ENCODE results near the gene DCLK1.

DCLK1 gene

DNA sequence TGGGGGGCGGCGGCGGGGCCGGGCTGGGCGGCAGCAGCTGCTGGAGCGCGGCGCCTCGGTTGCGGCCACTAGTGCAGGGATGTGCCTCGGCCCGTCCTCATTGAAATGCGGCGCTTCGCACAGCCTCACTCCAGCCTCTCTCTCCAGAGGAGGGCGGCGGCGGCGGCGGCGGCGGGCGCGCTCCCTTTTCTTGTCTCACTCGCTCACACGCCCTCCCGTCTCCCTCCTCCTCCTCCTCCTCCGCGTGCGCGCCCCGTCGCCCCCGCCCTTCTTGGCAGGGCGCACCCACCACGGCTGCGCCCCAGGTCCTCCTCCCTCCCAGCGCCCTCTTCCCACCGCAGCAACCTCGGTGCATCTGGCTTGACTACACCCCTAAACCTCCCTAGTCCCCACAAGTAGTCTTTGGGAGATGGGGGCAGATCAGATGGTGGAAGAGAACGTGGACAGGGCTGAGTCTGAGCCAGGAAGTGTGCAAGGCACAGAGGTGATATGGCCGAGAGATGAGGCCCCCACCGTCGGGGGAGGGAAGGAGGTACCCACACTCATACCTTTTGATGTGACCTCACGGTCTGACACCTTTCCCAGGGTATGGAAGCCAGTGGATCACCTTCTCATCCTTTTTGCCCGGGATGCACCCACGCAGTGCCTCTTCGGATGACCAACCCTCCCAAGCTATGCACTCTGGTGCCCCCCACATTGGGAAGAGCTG lies at the start of gene DCLK1:
Gene DCLK1, minus strand, starts transcription at position 161 of the 709 bp plus-strand sequence.
- DNase-seq = peak; percentile 54

DNA sequence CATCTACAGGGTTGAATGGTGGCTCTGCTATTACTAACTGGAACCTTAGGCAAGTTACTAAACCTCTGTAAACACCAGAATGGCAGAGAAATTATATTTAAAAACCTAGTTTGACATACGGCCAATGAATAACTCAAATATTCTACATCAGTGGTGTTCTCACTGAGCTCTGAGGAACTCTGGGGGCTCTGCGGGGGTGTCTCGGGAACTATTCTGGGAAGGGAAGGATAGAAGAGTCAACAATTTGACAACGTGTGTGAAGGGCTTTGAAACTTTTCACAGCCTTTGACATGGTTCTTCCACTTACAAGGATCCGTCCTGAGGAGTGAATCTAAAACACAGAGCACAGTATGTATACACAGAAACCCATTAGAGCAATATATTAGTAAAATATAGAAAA lies 44.4 kb upstream of the DCLK1 start:
- no peak for DNase-seq

DNA sequence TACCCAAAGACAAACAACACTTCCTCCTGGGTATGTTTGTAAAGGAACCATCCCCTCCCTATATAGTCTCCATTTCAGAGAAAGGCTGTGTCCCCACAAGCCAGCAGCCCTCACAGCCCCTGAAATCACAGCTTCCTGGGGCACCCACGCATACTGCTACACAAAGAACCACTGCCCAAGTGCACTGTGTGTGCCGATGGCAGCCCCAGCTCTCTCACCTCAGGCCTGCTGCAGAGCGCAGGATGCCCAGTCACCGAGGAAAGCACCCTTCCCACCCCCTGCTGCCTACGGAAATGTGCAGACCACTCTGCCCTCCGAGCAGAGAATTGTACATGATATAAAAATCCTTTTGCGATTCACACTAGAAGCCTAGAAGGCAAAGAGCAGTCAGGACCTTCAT lies 43.7 kb upstream of the DCLK1 start:
- DNase-seq = no peak

GRCh38 chr13:36173571-36174322 lies 42.6 kb upstream of the DCLK1 start:
- no peak for DNase-seq

GRCh38 chr13:36166046-36166445 lies 34.9 kb upstream of the DCLK1 start:
- no peak for DNase-seq

GRCh38 chr13:36163809-36164308 lies 32.7 kb upstream of the DCLK1 start:
- DNase-seq = peak; percentile 86

DNA sequence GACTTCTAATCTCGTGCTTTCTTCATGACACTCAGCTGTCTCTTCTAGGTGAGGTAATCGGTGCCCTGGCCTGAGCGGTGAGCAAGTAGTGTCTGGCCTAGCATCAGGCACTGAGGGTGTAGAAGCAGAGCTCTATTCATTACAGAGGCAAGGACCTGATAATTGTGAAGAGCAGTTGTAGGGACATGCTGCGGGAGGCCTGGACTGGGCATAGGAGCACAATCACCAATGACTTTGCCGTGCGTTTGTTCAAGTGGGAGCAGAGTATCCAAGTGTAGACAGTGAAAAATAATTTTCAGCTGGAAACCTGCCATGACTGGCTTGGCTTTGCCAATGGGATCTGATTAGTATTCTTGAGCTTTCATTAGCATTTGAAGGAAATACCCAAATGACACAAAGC lies 32.1 kb upstream of the DCLK1 start:
- DNase-seq = peak; percentile 72

DNA sequence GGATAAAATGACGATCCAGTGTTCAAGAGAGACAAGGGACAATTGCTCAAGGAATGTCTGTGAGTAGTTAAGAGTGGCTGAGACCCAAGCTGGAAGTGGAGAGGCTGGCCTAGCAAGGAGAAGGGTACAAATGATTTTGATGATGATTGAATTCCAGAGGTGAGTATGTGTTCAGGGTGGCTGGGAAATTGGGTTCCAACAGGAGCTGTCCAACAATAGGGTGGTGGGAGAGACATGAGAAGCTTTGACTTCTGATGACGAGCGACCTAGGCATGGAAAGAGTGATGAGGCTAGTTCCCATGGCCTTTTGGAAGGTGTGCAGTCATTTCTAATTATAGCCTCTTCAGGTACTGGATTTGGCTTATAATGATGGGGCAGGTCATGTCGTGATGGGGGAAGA lies 29.1 kb upstream of the DCLK1 start:
- DNase-seq = no peak

- DNase-seq = no peak
These were observed 27.4 kb upstream of the DCLK1 start for GRCh38 chr13:36158611-36159010.

- no peak for DNase-seq
These were observed 26.3 kb upstream of the DCLK1 start for GRCh38 chr13:36157480-36157879.

- DNase-seq = no peak
These were observed 23.5 kb upstream of the DCLK1 start for GRCh38 chr13:36154567-36155291.

DNA sequence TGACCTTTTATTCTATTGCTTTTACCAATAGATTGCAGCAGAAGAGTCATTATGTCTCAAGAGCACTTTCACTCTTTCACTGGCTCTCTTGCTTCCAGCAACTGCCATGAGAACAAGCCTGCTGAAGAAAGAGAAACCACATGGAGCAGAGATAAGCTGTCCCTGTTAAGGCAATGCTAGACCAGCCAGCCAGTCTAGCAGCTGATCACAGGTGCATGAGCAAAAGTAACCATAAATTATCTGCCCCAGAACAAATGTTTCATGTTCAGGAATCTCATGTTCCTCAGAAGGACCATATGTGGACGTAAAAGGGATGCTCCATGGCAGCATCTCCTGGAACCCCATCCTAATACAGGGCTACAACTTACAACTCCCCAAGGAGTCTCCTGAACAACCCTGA lies 20.4 kb upstream of the DCLK1 start:
- no peak for DNase-seq

DNA sequence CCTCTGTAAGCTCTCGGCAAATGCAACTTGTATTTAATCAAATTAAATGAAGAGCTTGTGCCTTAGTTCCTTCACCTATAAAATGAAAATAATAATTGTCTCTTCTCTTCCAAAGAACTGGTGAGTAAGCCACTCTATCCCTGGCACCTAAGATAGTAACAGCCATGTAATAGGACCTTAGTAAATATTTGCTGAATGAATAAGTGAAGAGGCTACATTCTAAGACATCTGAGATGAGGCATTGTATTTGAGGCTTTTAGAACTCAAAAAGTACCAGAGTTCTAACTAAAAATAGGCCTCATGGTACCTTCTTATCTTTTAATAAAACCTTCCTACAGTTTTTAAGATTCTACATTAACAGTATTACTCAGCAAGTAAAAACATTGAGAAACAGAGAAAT lies 17.3 kb upstream of the DCLK1 start:
- no peak for DNase-seq

DNA sequence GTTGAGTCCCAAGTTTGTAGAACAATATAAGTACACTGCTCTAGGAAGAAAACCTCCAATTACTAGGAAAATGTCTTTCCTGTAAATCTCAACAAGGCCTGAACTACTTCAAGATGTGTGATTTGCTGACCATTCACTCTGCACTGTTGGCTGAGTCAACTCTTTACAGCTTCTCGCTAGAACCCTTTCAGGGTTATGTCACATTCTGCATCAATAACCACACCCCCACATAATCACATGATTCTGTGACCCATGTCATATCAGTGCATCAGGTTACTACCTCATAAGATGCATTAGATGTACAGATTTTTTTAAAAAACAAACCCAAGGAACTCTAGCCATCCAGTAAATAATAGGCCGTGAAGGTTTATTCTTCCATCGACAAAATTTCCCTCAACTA lies 16.1 kb upstream of the DCLK1 start:
- DNase-seq = no peak

GRCh38 chr13:36146511-36147269 lies 15.5 kb upstream of the DCLK1 start:
- DNase-seq = no peak

GRCh38 chr13:36143738-36144137 lies 12.6 kb upstream of the DCLK1 start:
- DNase-seq = no peak

DNA sequence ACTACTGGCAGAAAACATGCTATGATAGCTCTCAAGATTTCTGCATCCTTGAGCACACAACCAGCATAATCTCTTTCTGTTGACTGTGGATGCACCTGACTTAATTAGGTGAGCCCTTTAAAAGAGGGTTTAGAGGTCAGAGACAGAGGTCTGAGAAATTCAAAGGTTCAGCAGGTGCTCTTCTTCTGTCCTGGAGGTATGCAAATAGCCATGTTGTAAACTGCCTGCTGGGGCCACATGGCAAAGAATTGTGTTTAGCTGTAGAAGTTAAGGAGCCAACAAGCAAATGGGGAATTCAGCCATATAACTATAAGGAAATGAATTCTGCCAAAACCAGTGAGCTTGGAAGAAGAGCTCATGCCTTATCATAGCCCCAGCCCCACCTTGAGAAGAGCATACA lies 11.6 kb upstream of the DCLK1 start:
- DNase-seq = no peak

DNA sequence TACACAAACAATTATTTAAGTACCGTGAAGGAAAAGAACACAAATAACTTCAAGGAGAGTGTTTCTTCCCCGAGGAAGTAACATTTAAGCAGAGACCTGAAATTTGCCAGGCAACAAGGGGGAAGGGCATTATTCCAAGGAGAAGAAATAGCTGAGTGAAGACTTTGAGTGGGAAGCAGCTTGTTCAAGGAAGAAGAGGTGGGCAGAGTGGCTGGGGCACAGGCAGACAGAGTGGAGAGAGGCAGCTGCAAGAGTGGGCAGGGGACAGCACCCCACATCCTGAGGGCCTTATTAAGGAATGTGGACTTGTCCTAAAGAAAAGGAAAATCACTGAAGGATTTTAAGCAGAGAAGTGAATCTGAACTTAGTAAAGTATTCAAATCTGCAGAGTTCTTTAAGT lies 4.7 kb upstream of the DCLK1 start:
- no peak for DNase-seq

DNA sequence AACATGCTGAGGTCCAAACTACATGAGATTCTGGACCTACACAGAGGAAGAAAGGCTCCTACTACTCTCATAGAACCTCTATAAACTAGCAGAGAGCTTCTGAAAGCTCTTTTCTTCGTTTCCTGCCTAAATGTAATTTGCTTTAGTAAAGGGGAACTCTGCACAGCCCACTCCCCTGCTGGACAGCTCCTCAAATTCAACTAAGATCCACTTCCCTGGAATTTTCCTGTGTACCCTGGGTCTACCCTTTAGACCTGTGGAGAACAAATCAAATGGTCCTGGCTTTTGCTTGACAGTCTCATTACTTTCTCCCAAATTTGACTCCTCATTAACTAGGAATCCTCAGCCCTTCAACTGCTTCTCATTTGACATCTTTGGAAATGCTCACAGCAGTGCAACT lies 3.5 kb upstream of the DCLK1 start:
- DNase-seq = no peak

- no peak for DNase-seq
These were observed 2.9 kb upstream of the DCLK1 start for GRCh38 chr13:36133950-36134626.

DNA sequence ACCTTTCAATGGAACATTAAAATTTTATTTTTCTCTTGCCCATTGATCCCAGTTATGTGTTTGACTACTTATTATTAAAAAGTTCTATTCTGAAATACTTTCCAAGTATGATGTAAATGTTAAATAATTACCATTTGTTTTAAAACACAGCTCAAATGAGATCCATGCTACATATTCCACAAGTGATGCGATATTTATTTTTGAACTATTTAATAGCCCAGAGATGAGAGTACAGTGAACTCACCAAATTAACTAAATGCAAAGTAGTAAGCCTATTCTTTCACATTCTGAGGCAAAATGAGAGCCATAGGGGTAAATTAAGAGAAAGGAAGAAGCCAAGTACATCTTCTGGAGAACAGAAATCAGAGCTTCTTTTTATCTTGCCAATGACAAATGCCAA lies 1.2 kb upstream of the DCLK1 start:
- no peak for DNase-seq

GRCh38 chr13:36131931-36132297 lies 732 bp upstream of the DCLK1 start:
- DNase-seq = no peak
